Ammon's horn (tissue), 1 donor: Measurements from ENCODE around the gene HSPBP1.

Experiments used
- DNase-seq: peaks from one replicate; pipeline ENCODE4 v3.0.0-alpha.2; 2016; ENCODE audit warnings: low spot score

Gene HSPBP1

GRCh38 chr19:55255618-55256423 lies 24.1 kb downstream of the HSPBP1 start:
- no peak for DNase-seq

DNA sequence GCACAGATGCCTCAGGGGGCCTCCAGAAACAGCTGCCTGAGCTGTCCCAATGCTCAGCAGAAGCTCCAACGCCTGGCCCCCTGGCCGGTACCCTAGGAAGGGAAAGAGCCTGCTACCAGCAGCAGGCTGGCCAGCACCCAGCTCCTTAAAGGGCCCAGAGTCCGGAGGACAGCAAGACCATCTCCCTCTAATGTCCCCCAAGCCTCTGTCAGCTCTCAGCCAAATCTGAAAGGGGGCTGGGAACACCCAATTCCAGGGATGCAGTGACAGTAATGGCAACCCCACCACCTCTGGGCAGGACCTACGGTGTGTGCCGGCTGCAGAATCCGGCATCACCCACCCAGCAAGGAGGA lies 25.3 kb downstream of the HSPBP1 start:
- no peak for DNase-seq

DNA sequence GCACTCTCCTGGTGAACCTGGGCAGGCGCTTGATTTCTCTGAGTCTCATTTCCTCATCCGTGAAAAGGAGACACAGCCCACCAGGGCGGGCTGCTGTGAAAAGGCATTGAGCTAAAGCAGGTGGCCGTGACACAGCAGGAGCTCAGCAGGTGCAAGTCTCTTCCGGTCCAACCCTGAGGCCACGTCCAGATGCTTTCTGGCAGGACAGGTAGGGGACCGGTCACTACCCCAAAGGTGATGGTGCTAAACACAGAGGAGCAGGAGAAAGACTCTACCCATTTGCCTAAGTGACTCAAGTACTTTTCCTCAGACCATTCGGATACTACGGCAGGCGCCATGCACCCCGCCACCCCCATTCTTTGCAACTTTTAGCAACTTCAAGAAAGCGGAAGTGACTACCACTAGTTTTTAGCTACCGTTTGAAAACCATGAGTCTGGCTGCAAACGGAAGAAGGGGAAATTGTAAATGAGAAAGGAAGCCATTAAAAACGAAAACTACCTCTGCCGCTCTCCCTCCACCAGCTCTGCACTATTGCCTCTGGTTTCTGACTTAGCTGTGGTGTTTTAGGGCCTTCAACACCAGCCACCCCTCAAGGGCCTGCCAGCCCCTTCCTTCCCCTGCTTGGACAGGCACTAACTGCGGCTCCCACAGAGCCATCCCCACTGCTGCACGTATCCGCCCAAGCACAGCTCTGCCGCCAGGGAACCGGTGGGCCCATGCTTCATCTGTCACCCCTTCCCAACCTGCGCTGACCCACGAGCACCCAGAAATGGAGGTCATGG lies 25.9 kb downstream of the HSPBP1 start:
- no peak for DNase-seq

DNA sequence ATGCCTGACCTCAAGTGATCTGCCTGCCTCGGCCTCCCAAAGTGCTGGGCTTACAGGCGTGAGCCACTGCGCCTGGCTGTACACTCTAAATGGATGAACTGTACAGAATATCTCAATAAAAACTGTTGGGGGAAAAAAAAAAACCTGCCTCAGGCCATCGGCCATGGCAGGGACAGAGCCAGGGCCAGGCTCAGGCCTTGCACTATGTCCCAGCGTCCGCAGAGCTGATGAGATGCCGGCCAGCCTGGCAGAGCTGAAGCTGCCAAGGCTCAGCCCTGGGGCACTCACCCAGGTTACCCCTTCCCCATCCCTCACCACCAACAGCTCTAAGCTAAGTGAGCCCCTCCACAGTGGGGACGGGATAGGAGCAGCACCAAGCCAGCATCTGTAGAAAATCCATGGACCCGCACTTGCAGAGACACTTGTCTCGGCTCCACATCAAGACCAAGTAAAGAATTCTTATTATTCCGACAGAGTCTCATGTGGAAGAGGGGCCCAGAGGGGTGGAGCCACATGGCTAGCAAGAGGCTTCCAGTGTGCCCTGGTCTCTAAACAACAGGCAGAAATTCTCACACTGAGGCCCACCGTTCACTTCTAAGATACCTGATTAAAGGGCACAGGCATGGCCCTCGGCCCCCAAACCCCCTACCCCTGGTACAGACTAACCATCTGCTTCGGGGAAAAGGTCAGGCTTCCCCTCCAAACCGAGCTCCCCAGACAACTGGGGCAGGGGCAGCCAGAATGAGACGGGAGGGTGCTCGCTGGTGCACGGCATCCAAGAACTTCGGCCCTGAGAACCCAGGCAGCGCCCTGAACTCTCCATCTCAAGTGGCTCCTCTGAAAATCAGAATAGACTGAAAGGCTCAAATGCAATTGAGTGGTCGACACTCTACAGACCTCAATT lies 26.9 kb downstream of the HSPBP1 start:
- DNase-seq, result no peak

GRCh38 chr19:55251341-55252081 lies 28.4 kb downstream of the HSPBP1 start:
- no peak for DNase-seq

DNA sequence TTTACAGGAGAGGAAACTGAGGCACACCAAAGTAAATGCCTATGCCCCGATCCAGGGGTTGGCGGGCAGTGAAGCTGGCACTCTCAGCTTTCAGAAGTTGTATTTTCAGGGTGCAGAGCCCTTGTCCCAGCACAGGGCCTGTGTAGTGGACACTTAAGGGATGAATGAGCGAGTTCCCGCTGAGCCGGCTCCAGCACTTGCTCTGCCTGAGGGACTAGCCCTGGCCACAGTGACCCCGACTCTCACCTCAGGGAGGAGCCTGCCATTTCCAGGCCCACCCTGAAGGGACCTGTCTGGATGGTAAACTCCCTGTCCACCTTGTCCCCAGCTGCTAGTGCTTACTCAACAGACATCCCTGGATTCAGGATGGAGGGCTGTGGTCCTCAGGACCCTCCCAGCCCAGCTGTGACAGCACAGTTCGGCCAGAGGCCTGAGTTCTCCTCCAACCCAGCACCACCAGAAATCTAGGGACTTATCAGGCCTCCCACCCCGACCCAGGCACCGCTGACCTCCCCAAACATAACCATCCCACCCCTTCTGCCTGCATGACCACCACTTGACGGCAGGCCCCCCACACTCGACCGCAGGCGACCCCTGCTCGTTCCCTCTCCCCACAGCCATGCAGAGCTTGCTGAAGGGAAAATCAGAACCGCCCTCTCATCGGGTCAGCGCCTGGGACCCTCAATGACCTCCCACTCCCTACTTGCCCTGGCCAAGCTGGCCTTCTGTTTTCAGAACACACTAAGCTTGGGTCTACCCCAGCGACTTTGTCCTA lies 29.5 kb downstream of the HSPBP1 start:
- DNase-seq, result no peak

GRCh38 chr19:55249841-55250240 lies 30.1 kb downstream of the HSPBP1 start:
- no peak for DNase-seq

- no peak for DNase-seq
Measured at GRCh38 chr19:55248704-55249103, 31.2 kb downstream of the HSPBP1 start.

DNA sequence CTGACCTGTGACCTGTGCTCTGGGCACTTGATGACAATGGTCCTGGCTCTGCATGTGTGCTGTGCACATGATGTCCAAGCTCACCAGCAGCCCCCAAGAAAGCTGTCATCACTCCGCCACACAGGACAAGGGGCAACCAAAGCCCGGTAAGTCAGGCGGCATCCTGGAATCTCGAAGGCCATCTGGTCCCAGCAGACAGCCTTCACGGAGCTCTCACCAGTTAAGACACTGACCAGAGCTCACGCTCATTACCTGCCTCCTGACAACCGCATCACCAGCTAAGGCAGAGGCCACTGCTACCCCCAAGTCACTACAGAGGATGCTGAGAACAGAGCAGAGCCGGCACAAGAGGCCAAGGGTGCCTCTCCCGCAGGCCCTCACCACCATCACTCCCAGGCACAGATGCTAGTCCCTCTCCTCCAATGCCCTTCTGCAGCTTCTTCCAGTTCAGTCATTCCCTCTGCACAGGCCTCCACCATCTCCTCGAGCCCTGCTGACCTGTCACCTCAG lies 31.7 kb downstream of the HSPBP1 start:
- DNase-seq, result no peak

DNA sequence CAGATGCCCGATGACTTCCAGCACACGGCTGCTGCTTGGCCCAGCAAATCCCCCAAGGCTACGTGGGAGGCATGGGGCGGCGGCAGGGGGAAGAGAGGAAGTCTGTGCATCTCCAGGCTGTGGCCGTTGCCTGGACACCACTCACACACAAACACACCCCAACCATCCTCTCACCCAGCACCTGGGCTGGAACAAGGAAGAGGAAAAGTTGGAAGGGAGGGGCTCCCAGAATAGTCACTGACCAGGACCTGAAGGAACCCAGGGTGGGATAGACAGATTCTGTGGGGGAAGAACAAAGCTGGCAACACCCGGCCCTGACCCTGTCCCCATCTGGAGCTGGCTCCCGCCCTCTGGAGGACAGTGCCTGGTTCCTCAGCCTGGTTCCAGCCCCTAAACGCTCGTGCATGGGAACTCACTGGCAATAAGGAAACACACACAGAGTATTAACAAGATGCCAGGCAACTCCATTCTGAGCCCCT lies 32.2 kb downstream of the HSPBP1 start:
- no peak for DNase-seq

DNA sequence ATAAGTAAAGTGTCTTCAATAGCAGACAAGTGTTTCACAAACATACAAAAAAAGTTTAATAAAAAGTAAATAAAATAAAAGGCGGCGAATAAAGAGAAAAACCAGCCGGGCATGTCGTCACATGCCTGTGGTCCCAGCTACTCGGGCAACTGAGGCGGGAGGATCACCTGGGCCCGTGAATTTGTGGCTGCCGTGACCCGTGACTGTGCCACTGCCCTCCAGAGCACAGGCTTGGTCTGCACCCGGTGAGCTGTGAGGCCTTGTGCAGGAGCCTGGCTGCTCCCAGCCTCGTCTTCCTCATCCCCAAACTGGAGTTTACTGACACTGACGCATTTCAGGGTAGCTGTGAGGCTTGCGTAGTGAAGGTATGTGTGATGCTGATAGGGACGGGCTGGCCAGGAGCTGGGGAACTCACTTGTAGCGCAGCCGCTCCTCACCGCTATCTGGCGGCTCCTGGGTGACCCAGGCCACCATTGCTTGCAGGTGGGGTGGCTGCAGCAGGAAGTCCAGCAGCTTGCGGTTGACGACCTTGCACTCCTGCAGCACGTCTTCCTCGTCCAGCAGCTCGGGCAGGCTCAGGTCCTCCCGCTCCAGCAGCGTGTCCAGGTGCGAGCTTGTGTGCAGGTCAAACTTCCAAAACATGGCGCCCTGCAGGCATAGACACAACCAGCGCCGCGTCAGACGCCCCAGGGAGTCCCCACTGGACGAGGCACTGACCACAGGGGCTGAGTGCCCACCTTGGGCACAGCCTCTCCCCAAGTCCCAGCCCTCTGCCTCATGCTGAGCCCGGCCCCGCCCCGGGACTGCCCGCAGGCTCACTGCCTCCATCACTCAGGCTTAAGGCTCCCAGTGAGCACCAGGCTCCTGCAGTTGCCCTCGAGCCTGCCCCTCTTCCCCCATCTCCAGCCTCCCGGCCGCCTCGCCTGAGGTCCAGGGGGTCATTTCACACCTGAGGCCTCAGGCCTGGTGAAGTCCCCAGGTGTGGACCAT lies 33.2 kb downstream of the HSPBP1 start:
- no peak for DNase-seq

GRCh38 chr19:55245236-55245904 lies 34.5 kb downstream of the HSPBP1 start:
- DNase-seq, result no peak

DNA sequence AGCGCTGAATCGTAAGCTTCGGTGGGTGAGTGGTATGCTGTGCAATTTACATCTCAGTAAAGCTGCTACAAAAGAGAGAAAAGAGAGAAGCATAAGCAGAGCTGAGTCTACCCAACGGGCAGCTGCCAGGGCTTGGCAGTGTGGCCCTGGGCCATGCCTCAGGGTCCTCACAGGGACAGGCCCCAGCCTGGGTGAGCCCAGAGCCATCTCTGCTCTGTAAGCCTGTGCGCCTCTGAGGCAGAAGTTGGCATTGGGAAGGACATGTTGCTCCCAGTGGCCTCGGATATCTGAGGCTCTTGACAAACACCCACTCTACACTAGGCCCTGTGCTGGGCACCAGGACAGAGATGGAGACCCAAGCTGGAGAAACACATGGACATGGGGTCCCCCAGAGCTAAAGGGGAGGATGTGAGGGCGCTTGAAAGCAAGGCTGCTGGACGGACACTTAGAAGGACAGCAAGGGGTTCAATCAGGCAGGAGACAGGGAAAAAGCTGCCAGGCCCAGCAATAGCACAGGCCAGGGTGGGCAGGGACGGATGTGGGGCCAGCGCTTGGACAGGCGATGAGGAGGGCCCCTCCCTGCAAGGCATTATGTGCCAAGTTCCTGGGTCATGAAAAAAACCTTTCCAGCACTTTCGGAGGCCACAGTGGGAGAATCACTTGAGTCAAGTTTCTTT lies 35.8 kb downstream of the HSPBP1 start:
- DNase-seq, result no peak

DNA sequence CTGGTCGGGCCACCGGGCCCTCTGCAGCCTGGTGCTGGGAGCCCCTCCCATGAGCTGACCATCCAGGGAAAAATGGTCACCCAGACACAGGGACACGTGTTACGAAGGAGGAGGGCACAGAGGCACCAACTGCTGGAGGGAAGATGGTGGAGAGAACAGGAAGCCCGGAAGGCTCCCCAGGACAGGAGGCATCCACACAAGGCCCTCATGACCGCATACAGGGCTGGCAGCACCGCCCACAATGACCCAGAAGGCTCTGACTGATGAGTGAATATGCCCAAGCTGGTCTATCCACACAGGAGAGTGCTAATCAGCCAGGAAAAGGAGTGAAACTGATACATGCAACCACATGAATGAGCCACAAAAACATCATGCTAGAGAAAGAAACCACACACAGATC lies 37.4 kb downstream of the HSPBP1 start:
- no peak for DNase-seq

DNA sequence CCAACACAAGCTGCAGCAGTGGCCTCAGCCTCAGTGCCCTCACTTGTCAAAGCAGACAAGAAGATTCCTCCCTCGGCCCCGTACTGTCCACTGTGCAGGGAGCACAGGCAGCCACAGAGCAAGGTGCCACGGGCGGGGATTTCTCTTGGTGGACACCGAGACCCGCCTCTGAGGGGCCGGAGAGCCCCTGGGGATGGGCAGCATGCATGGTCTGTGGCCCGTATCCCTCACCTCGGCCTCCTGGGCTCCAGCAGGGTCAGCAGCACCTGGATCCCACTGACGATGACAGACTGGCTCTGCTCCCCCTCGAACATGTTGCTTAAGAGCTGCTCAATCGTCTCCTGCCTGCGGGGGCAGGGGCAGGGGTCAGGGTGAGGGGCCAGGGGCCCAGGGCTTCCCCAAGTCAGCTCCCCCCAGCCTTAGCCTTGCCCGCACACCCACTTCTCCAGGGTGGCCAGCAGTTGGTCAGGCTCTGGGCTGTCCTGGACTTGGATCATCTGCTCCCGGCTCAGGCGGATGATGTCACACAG lies 37.9 kb downstream of the HSPBP1 start:
- no peak for DNase-seq

DNA sequence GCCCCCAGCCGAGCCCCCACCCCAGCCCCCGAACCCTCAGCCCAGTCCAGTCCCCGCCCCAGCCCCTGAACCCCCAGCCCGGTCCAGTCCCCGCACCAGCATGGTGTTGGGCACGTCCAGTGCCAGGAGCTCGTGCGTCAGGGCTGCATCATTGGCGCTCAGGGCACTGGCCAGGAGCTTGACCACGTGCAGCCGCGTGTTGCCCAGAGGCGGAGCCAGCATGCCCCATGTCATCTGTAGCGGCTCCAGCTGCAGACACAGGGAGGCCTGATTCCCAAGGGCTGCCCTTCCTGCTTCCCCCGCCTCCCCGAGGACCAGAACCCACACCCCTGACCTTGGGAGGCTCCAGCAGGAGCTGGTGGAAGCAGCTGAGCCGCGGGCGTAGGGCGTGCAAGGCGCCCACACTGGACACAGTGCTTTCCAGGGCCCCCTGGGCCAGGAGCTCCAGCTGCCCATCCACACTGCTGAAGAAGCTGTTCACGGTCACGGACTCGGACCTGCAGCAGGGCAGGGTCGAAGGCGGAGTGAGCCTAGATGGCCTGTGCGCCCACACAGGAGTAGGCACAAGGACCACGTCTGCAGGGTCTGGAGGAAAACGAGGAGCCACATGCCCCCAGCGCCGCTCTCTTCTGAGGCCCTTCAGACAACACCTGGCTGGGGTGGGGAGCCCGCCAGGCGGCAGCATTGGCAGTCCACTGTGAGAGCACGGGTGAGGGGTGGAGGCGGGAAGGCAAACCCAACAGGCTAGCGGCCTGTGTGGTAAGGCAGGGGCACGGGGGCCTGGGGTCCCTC lies 38.6 kb downstream of the HSPBP1 start:
- no peak for DNase-seq

GRCh38 chr19:55240713-55241020 lies 39.2 kb downstream of the HSPBP1 start:
- DNase-seq, result peak; percentile 20
